ENCODE data around the gene TLK1.

Gene TLK1

GRCh38 chr2:170950221-170950761 is 210.4 kb downstream of the TLK1 start:
- DNase-seq: no peak

DNA sequence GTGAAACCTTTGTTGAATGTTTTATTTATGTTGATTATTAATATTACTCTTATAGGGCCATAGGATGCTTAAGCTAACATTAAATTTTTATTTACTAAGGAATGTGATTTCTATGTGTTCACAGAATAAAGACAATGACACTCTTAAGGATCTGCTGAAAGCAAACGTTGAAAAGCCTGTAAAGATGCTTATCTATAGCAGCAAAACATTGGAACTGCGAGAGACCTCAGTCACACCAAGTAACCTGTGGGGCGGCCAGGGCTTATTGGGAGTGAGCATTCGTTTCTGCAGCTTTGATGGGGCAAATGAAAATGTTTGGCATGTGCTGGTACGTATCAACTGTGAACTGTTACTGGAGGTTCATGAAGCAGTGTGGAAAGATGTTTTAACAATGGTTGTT is 211.3 kb downstream of the TLK1 start:
- DNase-seq: no peak

DNA sequence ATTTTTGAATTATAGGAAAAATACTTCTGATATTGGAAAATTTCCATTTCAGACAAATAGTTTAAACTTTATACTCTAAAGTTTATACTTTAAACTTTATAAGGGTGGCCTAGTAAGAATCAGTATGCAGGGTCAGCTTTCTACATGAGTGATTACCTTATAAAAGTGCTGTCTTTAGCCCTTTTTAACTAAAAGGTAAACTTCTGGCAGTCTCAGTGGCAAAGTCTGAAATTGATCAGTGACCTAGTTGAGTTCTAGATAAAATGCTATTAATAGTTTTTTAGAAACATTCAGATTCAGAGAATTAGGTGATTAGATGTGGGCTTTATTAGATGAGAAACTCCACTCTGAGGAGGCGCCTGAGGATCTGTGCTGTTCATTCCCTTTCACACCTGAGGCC is 216.1 kb downstream of the TLK1 start:
- no peak for DNase-seq

- DNase-seq: no peak
These were observed 217.1 kb downstream of the TLK1 start for GRCh38 chr2:170943596-170943995.

GRCh38 chr2:170943041-170943440 is 217.7 kb downstream of the TLK1 start:
- DNase-seq: no peak

GRCh38 chr2:170942615-170943014 is 218.1 kb downstream of the TLK1 start:
- no peak for DNase-seq
